Measurements from ENCODE around the gene RAB40B. TPM values are rescaled to one million over a fixed set of nuclear protein-coding genes. Genes with fewer than 3 reads are reported as not detected.

Gene RAB40B
- total and polyA plus RNA-seq, 4 donors = 4.9 to 12.2 (median 9.1) TPM

GRCh38 chr17:82667668-82668000, 30.9 kb downstream of the RAB40B start:
- TF ChIP-seq CTCF (IDR thresholded peaks at IDR 0.05; ENCODE audit: control extremely low read depth, extremely low read depth) = no peak
- Histone ChIP-seq H3K9ac (ENCODE audit: insufficient read depth in 1 of 2, low read length in 2 of 2) (no peak overlapping the region), H3K27me3 (ENCODE audit: control insufficient read depth in 3 of 3, insufficient read depth in 3 of 3, low read length in 2 of 3) (no peaks in the 10 kb centered on the region), H3K36me3 (ENCODE audit: control insufficient read depth in 4 of 4, insufficient read depth in 4 of 4, low read length in 4 of 4) (peaks cover 0 to 7% (median 1%) of the 10 kb centered on the region in 4 donors), H3K4me1 (ENCODE audit: control insufficient read depth in 5 of 5, insufficient read depth in 5 of 5, low read length in 5 of 5) (peaks cover 0 to 15% (median 7%) of the 10 kb centered on the region in 5 donors), H3K27ac (ENCODE audit: low read depth in 1 of 2, low read length in 1 of 2) (no peak overlapping the region), H3K9me3 (ENCODE audit: control insufficient read depth in 4 of 4, insufficient read depth in 3 of 4, low read length in 3 of 4) (no peaks in the 10 kb centered on the region), H3K4me3 (no peak overlapping the region)
- ATAC-seq (ENCODE audit: insufficient read depth, low FRiP score) = no peak
- DNase-seq = no peak
- 95 to 96% methylated on average over 15 of the region's 15 CpGs for WGBS, 2 donors

- 91 to 96% methylated on average over 27 to 28 of the region's 28 CpGs for WGBS, 2 donors
- Histone ChIP-seq H3K9me3 (ENCODE audit: control insufficient read depth in 4 of 4, insufficient read depth in 3 of 4, low read length in 3 of 4) (no peaks in the 10 kb centered on the region), H3K9ac (ENCODE audit: insufficient read depth in 1 of 2, low read length in 2 of 2) (no peak overlapping the region), H3K36me3 (ENCODE audit: control insufficient read depth in 4 of 4, insufficient read depth in 4 of 4, low read length in 4 of 4) (peaks cover 0 to 7% (median 1%) of the 10 kb centered on the region in 4 donors), H3K27ac (ENCODE audit: low read depth in 1 of 2, low read length in 1 of 2) (no peak overlapping the region), H3K4me1 (ENCODE audit: control insufficient read depth in 5 of 5, insufficient read depth in 5 of 5, low read length in 5 of 5) (peaks cover 0 to 15% (median 7%) of the 10 kb centered on the region in 5 donors), H3K4me3 (no peak overlapping the region), H3K27me3 (ENCODE audit: control insufficient read depth in 3 of 3, insufficient read depth in 3 of 3, low read length in 2 of 3) (no peaks in the 10 kb centered on the region)
- no peak for ATAC-seq (ENCODE audit: insufficient read depth, low FRiP score)
- TF ChIP-seq CTCF (IDR thresholded peaks at IDR 0.05; ENCODE audit: control extremely low read depth, extremely low read depth) = no peak
- no peak for DNase-seq
Measured at GRCh38 chr17:82666931-82667667, 31.4 kb downstream of the RAB40B start.

GRCh38 chr17:82665891-82666290, 32.6 kb downstream of the RAB40B start:
- ATAC-seq (ENCODE audit: insufficient read depth, low FRiP score) (no peak), DNase-seq (no peak)
- no peak for TF ChIP-seq CTCF (IDR thresholded peaks at IDR 0.05; ENCODE audit: control extremely low read depth, extremely low read depth)
- H3K9me3 ChIP-seq (ENCODE audit: control insufficient read depth in 4 of 4, insufficient read depth in 3 of 4, low read length in 3 of 4) = no peaks in the 10 kb centered on the region
- WGBS, 2 donors = 83 to 95% methylated on average over 6 of the region's 6 CpGs
- peaks cover 0 to 7% (median 0%) of the 10 kb centered on the region in 4 donors for H3K36me3 ChIP-seq (ENCODE audit: control insufficient read depth in 4 of 4, insufficient read depth in 4 of 4, low read length in 4 of 4)
- no peak overlapping the region for H3K27ac ChIP-seq (ENCODE audit: low read depth in 1 of 2, low read length in 1 of 2)
- H3K4me1 ChIP-seq (ENCODE audit: control insufficient read depth in 5 of 5, insufficient read depth in 5 of 5, low read length in 5 of 5) = peaks cover 0 to 15% (median 7%) of the 10 kb centered on the region in 5 donors
- no peak overlapping the region for H3K4me3 ChIP-seq
- no peak overlapping the region for H3K9ac ChIP-seq (ENCODE audit: insufficient read depth in 1 of 2, low read length in 2 of 2)
- no peaks in the 10 kb centered on the region for H3K27me3 ChIP-seq (ENCODE audit: control insufficient read depth in 3 of 3, insufficient read depth in 3 of 3, low read length in 2 of 3)
